HG03045 (cell line): ENCODE data around the gene TRERF1.
"Not testable (repeated sequence)": the region's sequence is repeated elsewhere in the genome, so short reads cannot be mapped to it uniquely, and the experiment has no call there.

Source experiments
- ATAC-seq: cut with Tn5 transposase; IDR thresholded peaks from one replicate; pipeline ENCODE4 v1.9.1; 2021; ENCODE audit warnings: mild to moderate bottlenecking, moderate library complexity; ENCODE audit not compliant: unreplicated experiment

Gene TRERF1

GRCh38 chr6:42200035-42200434, 251.7 kb downstream of the TRERF1 start:
- ATAC-seq, result no peak

GRCh38 chr6:42199106-42199981, 252.4 kb downstream of the TRERF1 start:
- ATAC-seq, result no peak

GRCh38 chr6:42197555-42198362, 254.0 kb downstream of the TRERF1 start:
- ATAC-seq, result no peak

GRCh38 chr6:42195415-42195814, 256.3 kb downstream of the TRERF1 start:
- ATAC-seq, result no peak

- no peak for ATAC-seq
These were observed 257.7 kb downstream of the TRERF1 start for GRCh38 chr6:42194056-42194455.

GRCh38 chr6:42193491-42193894, 258.2 kb downstream of the TRERF1 start:
- no peak for ATAC-seq

- ATAC-seq, result not testable (repeated sequence)
These were observed 259.3 kb downstream of the TRERF1 start for GRCh38 chr6:42192385-42192784.

GRCh38 chr6:42190554-42191183, 261.1 kb downstream of the TRERF1 start:
- ATAC-seq, result no peak

GRCh38 chr6:42188406-42188805, 263.3 kb downstream of the TRERF1 start:
- ATAC-seq, result no peak

- no peak for ATAC-seq
These were observed 266.1 kb downstream of the TRERF1 start for GRCh38 chr6:42185597-42185996.

GRCh38 chr6:42184475-42184874, 267.3 kb downstream of the TRERF1 start:
- ATAC-seq, result no peak

GRCh38 chr6:42182101-42182500, 269.6 kb downstream of the TRERF1 start:
- ATAC-seq, result no peak

GRCh38 chr6:42179945-42180313, 271.8 kb downstream of the TRERF1 start:
- ATAC-seq, result no peak

GRCh38 chr6:42179261-42179944, 272.3 kb downstream of the TRERF1 start:
- no peak for ATAC-seq

GRCh38 chr6:42177514-42178364, 274.0 kb downstream of the TRERF1 start:
- no peak for ATAC-seq

- ATAC-seq, result no peak
These were observed 274.7 kb downstream of the TRERF1 start for GRCh38 chr6:42176981-42177380.

- no peak for ATAC-seq
These were observed 275.9 kb downstream of the TRERF1 start for GRCh38 chr6:42175860-42176259.
